ENCODE measurements around the gene IL11RA.
A peak's percentile ranks its signal among the peaks of the same experiment; 100 is the strongest.

Gene IL11RA

GRCh38 chr9:34654323-34655051 is 2.5 kb downstream of the IL11RA start:
- peak; percentile 88 for DNase-seq (ENCODE audit: low spot score)

- DNase-seq (ENCODE audit: low spot score) = no peak
These were observed 3.4 kb downstream of the IL11RA start for GRCh38 chr9:34655394-34655793.

- DNase-seq (ENCODE audit: low spot score) = no peak
These were observed 5.0 kb downstream of the IL11RA start for GRCh38 chr9:34656992-34657391.

- no peak for DNase-seq (ENCODE audit: low spot score)
These were observed 6.5 kb downstream of the IL11RA start for GRCh38 chr9:34658461-34658860.

- no peak for DNase-seq (ENCODE audit: low spot score)
These were observed 7.7 kb downstream of the IL11RA start for GRCh38 chr9:34659592-34660253.

GRCh38 chr9:34662526-34663302 is 10.7 kb downstream of the IL11RA start, which contains the start of gene CCL27:
Gene CCL27 (minus strand): TSS chr9:34662657. CDS start chr9:34662633, 24 bp downstream.
- DNase-seq (ENCODE audit: low spot score) = no peak

- DNase-seq (ENCODE audit: low spot score) = no peak
These were observed 11.3 kb downstream of the IL11RA start for GRCh38 chr9:34663303-34663605.

GRCh38 chr9:34664281-34665066 is 12.5 kb downstream of the IL11RA start:
- peak; percentile 74 for DNase-seq (ENCODE audit: low spot score)

GRCh38 chr9:34665067-34665380 is 13.0 kb downstream of the IL11RA start:
- DNase-seq (ENCODE audit: low spot score) = no peak

GRCh38 chr9:34665381-34666250 is 13.6 kb downstream of the IL11RA start:
- peak; percentile 94 for DNase-seq (ENCODE audit: low spot score)

GRCh38 chr9:34669809-34670562 is 18.0 kb downstream of the IL11RA start:
- no peak for DNase-seq (ENCODE audit: low spot score)

GRCh38 chr9:34671307-34671706 is 19.3 kb downstream of the IL11RA start:
- DNase-seq (ENCODE audit: low spot score) = no peak

GRCh38 chr9:34674440-34674839 is 22.5 kb downstream of the IL11RA start:
- DNase-seq (ENCODE audit: low spot score) = no peak

GRCh38 chr9:34675048-34675714 is 23.2 kb downstream of the IL11RA start:
- peak; percentile 74 for DNase-seq (ENCODE audit: low spot score)

- no peak for DNase-seq (ENCODE audit: low spot score)
These were observed 23.9 kb downstream of the IL11RA start for GRCh38 chr9:34675869-34676268.

- DNase-seq (ENCODE audit: low spot score) = no peak
These were observed 32.2 kb downstream of the IL11RA start for GRCh38 chr9:34684145-34684544.

GRCh38 chr9:34684816-34685215 is 32.8 kb downstream of the IL11RA start:
- DNase-seq (ENCODE audit: low spot score) = no peak

- no peak for DNase-seq (ENCODE audit: low spot score)
These were observed 33.6 kb downstream of the IL11RA start for GRCh38 chr9:34685591-34685990.

GRCh38 chr9:34686231-34686630 is 34.2 kb downstream of the IL11RA start:
- no peak for DNase-seq (ENCODE audit: low spot score)

GRCh38 chr9:34686732-34687131 is 34.7 kb downstream of the IL11RA start:
- no peak for DNase-seq (ENCODE audit: low spot score)
